Activated naive CD4-positive, alpha-beta T cell treated with Interleukin-2 at 50 U/mL for 16 hours (primary cell): ENCODE data around the gene DAO.
A peak's percentile ranks its signal among the peaks of the same experiment; 100 is the strongest.
"Not testable (repeated sequence)": the region's sequence is repeated elsewhere in the genome, so short reads cannot be mapped to it uniquely, and the experiment has no call there.

Experiments used
- DNase-seq: peaks from one replicate; pipeline ENCODE4 v3.0.0-alpha.2; 2020

DAO gene

DNA sequence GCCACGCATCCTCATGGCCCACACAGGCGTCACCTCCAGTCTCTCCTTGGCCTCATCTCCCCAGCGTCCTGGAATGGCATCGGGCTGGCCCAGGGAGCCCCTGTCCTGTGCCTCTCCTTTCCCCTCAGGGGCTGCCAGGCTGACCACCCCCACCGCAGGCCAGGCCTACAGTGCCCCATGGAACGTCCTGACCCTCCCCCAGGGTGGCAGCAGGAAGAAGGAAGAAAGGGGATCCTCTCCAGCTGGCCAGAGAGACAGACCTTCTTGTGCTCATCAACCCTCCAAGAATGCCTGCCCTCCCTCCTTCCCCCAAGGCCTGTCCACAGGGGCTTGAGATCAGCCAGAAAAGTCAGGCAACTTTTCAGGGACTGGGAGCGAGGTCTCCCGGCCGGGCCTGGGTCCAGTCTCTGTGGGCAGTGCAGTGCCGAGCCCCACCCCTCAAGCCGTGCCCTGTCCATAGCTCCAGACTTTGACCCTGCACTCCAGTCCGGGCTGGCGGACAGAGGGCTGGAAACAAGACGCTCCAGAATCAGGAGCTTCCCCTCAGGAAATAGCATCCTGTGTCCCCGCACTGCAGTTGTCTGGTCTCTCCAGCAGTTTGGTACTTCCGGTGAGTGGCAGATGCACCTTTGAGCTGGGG lies at the start of gene DAO:
TSS of gene DAO (plus strand) at position 478 of the 640 bp plus-strand sequence. CDS start 4,915 bp downstream, outside the sequence.
- no peak for DNase-seq

GRCh38 chr12:108831309-108831991 lies 48.4 kb upstream of the DAO start:
- no peak for DNase-seq

DNA sequence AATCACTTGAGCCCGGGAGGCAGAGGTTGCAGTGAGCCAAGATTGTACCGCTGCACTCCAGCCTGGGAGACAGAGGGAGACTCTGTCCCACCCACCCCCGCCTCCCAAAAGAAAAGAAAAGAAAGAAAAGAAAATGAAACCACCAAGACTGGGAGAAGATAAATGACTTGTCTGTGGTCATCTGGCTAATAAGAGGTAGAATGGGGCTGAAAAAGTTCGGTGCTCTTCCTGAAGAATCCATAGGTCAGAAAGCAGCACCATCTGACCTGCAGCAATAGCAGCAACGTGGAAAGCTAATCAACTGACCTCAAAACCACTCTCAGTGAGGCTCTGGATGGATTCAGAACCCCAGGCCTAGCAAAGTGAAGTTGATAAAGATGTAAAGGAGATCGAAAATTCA lies 47.7 kb upstream of the DAO start:
- no peak for DNase-seq

DNA sequence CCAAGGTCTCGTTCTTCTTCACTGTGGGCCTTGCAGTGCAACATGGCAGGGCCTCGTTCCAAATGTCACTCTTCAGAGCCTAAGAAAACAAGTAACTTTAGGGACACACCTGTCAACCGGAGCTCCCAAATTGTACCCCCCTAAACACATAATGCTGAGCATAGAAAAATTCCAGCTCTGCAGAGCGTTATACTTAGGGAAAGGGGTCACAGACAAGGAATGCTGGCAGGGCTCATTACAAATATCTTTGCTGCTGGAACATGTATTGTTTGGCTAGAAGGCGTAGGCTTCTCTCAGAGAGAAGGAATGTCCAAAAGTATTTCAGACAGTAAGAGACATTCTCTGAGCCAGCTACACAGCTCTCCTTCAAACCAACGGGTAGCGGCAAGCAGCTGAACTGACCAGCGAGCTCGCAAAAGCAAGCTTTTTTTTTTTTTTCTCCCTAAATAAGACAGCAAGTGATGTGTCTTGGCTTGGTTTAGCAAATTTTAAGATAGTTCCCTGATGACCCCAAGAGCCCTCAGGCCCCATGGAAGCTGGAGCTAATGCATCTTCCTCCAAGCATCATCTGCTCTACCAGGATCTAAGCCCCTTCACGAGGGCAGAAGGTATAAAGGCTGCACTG lies 47.0 kb upstream of the DAO start:
- DNase-seq = no peak

GRCh38 chr12:108833355-108833733 lies 46.5 kb upstream of the DAO start:
- no peak for DNase-seq

DNA sequence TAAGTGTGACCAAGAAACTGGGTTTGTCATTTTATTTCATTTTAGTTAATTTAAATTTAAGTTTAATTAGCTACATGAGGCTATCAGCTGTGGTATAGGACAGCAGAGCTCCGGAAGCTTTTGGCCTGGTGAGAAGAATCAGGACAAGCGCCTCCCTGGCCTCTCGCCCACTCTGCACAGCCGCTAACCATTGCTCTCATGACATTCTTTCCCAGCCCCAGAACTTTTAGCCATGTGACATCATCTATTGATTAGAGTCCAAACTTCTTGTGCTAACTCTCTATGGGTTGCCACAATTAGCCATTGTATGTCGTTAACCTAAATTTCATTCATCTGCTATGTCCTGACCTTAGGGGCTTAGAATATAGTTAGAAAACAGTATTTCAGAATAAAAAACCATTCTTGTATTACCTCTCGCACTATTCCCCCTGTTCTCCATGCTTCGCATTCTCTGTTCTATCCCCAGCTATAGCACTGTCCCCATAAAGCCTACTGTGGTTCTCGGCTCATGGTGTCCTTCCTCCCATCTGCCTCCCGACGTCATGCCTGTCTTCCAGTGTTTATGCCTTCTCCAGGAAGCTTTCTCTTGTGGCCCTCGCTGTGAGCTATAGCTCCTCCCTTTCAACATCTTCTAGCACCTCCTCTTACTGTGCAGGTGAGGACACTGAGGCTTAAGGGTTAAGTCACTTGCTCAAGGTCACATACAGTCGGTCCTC lies 46.0 kb upstream of the DAO start:
- DNase-seq = no peak

DNA sequence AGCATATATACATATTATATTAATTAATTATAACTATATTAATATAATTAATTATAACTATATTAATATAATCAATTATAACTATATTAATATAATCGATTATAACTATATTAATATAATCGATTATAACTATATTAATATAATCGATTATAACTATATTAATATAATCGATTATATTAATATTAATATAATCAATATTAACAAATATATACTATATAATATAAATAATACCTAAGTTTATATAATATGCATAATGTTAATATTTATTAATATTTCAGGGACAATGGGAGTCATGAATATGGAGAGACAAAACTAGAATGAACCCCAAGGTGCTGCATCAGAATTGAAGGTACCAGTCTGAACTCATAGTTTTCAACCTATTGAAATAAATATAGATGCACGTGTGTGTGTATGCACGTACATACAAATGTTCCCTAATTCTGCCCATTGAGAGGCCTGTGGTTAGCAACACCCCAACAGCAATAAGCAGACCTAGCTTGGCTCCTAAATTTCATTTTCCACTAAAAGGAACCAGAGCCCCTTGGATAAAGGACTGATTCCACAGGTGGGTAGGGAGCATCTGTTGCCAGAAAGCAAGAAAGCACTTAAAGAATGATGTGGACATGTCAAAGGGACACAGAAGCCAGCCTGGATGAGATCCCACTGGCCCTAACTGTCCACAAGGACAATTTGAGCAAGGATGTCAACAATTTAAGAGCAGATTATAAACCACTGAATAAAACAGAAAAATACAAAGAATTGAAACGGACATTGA lies 43.8 kb upstream of the DAO start:
- no peak for DNase-seq

- DNase-seq = no peak
These were observed 42.7 kb upstream of the DAO start for GRCh38 chr12:108837239-108837638.

DNA sequence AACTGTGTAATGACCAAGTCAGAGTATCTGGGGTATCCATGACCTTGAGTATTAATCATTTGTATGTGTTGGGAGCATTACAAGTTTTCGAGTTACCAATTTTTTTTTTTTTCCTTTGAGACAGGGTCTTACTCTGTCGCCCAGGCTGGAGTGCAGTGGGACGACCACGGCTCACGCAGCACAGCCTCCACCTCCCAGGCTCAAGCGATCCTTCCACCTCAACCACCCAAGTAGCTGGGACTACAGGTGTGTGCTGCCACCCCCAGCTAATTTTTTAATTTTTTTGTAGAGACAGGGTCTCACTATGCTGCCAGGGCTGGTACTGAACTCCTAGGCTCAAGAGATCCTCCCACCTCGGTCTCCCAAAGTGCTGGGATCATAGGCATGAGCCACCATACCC lies 42.2 kb upstream of the DAO start:
- DNase-seq = no peak

GRCh38 chr12:108838194-108839017 lies 41.5 kb upstream of the DAO start:
- DNase-seq = peak; percentile 73

- no peak for DNase-seq
These were observed 40.6 kb upstream of the DAO start for GRCh38 chr12:108839018-108839889.

GRCh38 chr12:108839890-108840230 lies 40.0 kb upstream of the DAO start:
- no peak for DNase-seq

GRCh38 chr12:108840605-108841332 lies 39.1 kb upstream of the DAO start:
- DNase-seq = no peak

- not testable (repeated sequence) for DNase-seq
These were observed 38.1 kb upstream of the DAO start for GRCh38 chr12:108841825-108842224.

GRCh38 chr12:108842361-108842760 lies 37.5 kb upstream of the DAO start:
- no peak for DNase-seq

- no peak for DNase-seq
These were observed 36.7 kb upstream of the DAO start for GRCh38 chr12:108843187-108843586.

- DNase-seq = no peak
These were observed 34.2 kb upstream of the DAO start for GRCh38 chr12:108845696-108846095.

GRCh38 chr12:108846290-108846701 lies 33.6 kb upstream of the DAO start:
- no peak for DNase-seq

DNA sequence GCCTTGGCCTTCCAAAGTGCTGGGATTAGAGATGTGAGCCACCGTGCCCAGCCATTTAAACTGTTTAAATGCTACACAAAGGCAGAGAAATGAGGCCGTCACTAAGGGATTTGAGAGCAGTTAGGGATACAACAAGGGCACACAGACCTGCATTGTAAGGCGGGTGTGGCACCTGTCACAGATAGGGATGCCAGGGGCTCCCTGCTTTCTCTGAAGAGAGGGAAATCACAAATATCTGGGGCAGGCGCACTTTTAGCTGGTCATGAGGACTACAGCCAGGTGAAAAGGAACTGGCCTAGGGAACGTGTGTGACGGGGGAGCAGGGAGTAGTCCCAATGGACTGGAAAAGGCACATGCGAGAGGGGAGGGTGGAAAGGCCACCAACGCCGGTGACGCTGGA lies 32.2 kb upstream of the DAO start:
- no peak for DNase-seq

- DNase-seq = no peak
These were observed 30.2 kb upstream of the DAO start for GRCh38 chr12:108849660-108850059.
